ENCODE results near the gene SETD7. TPM values are rescaled to one million over a fixed set of nuclear protein-coding genes. Genes with fewer than 3 reads are reported as not detected.

The SETD7 gene
- total and polyA plus RNA-seq, 2 donors (not counting 3 experiments of a cell fraction or from before 2014, with no cell fraction given) = 18.8 to 39.9 TPM

DNA sequence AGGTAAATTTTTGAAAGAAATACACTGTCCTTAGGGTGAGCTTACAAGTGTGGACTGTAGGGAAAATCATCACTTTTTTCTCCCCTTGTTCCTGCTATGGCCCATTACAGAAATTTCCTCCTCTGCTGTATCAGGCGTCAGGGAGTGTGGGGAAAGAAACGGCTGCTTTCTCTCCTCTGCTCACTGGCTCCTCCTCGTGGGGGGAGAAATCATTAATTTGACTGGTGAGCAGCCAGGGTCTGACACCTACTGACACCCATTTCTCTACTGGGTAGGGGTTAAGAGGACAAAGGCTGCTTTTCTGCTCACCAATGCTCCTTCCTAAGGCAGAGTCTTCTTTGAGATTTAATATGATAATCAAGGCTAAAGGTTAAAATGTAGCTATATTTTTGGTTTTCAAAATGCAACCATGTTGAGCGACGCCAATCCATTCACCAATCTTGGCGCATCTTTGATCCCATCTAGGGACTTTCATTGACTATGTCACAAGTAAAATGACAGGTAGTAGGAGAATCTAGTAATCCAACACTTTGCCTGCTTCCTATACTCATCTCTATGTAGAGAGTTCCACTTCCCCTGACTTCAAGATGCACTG is 25.1 kb downstream of the SETD7 start:
- TF ChIP-seq, protein P1, sequence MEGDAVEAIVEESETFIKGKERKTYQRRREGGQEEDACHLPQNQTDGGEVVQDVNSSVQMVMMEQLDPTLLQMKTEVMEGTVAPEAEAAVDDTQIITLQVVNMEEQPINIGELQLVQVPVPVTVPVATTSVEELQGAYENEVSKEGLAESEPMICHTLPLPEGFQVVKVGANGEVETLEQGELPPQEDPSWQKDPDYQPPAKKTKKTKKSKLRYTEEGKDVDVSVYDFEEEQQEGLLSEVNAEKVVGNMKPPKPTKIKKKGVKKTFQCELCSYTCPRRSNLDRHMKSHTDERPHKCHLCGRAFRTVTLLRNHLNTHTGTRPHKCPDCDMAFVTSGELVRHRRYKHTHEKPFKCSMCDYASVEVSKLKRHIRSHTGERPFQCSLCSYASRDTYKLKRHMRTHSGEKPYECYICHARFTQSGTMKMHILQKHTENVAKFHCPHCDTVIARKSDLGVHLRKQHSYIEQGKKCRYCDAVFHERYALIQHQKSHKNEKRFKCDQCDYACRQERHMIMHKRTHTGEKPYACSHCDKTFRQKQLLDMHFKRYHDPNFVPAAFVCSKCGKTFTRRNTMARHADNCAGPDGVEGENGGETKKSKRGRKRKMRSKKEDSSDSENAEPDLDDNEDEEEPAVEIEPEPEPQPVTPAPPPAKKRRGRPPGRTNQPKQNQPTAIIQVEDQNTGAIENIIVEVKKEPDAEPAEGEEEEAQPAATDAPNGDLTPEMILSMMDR (IDR thresholded peaks at IDR 0.05; ENCODE audit: extremely low read depth in 1 of 2, insufficient read depth in 1 of 2, low read depth in 1 of 2, low read length in 2 of 2) = peak; percentile 68
- no peak for TF ChIP-seq EZH2 (IDR thresholded peaks at IDR 0.05; ENCODE audit: borderline replicate concordance, low read depth, low read length, severe bottlenecking)
- no peak for TF ChIP-seq GATA2 (IDR thresholded peaks at IDR 0.05; ENCODE audit: insufficient read depth, insufficient read length, low read depth, low read length)
- no peak for TF ChIP-seq MYC (IDR thresholded peaks at IDR 0.05; ENCODE audit: low read depth, low read length)
- TF ChIP-seq, protein P2, sequence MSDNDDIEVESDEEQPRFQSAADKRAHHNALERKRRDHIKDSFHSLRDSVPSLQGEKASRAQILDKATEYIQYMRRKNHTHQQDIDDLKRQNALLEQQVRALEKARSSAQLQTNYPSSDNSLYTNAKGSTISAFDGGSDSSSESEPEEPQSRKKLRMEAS (IDR thresholded peaks at IDR 0.05; ENCODE audit: insufficient read depth, insufficient read length) = no peak
- no peak for TF ChIP-seq POLR2A (IDR thresholded peaks at IDR 0.05; ENCODE audit: low read depth, low read length)
- TF ChIP-seq POLR2AphosphoS5 (IDR thresholded peaks at IDR 0.05; ENCODE audit: insufficient read depth, low read depth, low read length) = no peak
- TF ChIP-seq JUN (IDR thresholded peaks at IDR 0.05; ENCODE audit: borderline replicate concordance, insufficient read depth, insufficient read length, low read depth) = no peak
- FAIRE-seq = peak; percentile 68

More for the DNA sequence above, 25.1 kb downstream of the SETD7 start:
- Histone ChIP-seq H4K20me1 (replicated peaks; ENCODE audit: control insufficient read depth, extremely low read depth, insufficient read depth, low read length) (no peaks in the 10 kb centered on the region), H3K4me3 (replicated peaks in 1 of 3; ENCODE audit: insufficient read depth in 1 of 3, low read depth in 1 of 3, low read length in 3 of 3) (no peak overlapping the region), H3K9me3 (replicated peaks; ENCODE audit: control insufficient read depth, insufficient read depth, low read length) (no peaks in the 10 kb centered on the region), H3K27ac (ENCODE audit: insufficient read depth, low read depth, low read length) (no peak overlapping the region), H2AFZ (ENCODE audit: low read depth, low read length) (no peak overlapping the region), H3K4me1 (ENCODE audit: control insufficient read depth, extremely low read depth, insufficient read depth, low read length) (no peaks in the 10 kb centered on the region), H3K36me3 (ENCODE audit: control insufficient read depth in 2 of 2, extremely low read depth in 1 of 2, insufficient read depth in 2 of 2, low read length in 2 of 2) (peaks cover 3 to 11% of the 10 kb centered on the region in 2 experiments), H3K9me1 (replicated peaks; ENCODE audit: control insufficient read depth, extremely low read depth, insufficient read depth, low read length) (no peaks in the 10 kb centered on the region), H3K4me2 (ENCODE audit: insufficient read depth, low read length) (no peak overlapping the region), H3K9ac (replicated peaks; ENCODE audit: extremely low read depth, insufficient read depth, low read length) (no peak overlapping the region), H3K27me3 (ENCODE audit: control insufficient read depth in 2 of 2, insufficient read depth in 2 of 2, low read length in 2 of 2) (no peaks in the 10 kb centered on the region), H3K79me2 (ENCODE audit: control insufficient read depth, insufficient read depth, low read length) (peaks cover 5% of the 10 kb centered on the region)
- no TSS peak for BruUV-seq (replicated peaks)
- peak; percentile 50 for DNase-seq (ENCODE audit: low read depth, low spot score)
- ChIA-PET CTCF (interaction anchor here (1.2 to 2.7 kb wide), 9 partner anchors 9 to 501 kb away, joined by 3 to 14 read pairs (median 5); no protein-coding TSS in a partner anchor), POLR2A (no interaction called here)
- dilution Hi-C loops (cut with MboI; ENCODE audit: extremely low pct_ligation_motif_present, low sequenced_read_pairs) (no loop called here), intact Hi-C loops (cut with micrococcal nuclease) (loop anchor here (1.0 to 5.0 kb wide), 6 partner anchors 34 to 501 kb away; partner anchors contain the start of gene RAB33B)

Measured in endothelial cell of umbilical vein (primary cell).